NK-92 (cell line): ENCODE results near the gene HBA1.
"Not testable (repeated sequence)": the region's sequence is repeated elsewhere in the genome, so short reads cannot be mapped to it uniquely, and the experiment has no call there.

Source experiments
- DNase-seq: peaks from one replicate; lab custom pipeline; 2025; ENCODE audit not compliant: unreplicated experiment; lab: John Stamatoyannopoulos, UW

Gene HBA1

DNA sequence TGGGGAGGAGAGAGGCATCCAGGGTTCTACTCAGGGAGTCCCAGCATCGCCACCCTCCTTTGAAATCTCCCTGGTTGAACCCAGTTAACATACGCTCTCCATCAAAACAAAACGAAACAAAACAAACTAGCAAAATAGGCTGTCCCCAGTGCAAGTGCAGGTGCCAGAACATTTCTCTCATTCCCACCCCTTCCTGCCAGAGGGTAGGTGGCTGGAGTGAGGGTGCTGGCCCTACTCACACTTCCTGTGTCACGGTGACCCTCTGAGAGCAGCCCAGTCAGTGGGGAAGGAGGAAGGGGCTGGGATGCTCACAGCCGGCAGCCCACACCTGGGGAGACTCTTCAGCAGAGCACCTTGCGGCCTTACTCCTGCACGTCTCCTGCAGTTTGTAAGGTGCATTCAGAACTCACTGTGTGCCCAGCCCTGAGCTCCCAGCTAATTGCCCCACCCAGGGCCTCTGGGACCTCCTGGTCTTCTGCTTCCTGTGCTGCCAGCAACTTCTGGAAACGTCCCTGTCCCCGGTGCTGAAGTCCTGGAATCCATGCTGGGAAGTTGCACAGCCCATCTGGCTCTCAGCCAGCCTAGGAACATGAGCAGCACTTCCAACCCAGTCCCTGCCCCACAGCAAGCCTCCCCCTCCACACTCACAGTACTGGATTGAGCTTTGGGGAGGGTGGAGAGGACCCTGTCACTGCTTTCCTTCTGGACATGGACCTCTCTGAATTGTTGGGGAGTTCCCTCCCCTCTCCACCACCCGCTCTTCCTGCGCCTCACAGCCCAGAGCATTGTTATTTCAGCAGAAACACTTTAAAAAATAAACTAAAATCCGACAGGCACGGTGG, 2.3 kb upstream of the HBA1 start:
- not testable (repeated sequence) for DNase-seq

GRCh38 chr16:175011-175949, 1.2 kb upstream of the HBA1 start:
- no peak for DNase-seq

DNA sequence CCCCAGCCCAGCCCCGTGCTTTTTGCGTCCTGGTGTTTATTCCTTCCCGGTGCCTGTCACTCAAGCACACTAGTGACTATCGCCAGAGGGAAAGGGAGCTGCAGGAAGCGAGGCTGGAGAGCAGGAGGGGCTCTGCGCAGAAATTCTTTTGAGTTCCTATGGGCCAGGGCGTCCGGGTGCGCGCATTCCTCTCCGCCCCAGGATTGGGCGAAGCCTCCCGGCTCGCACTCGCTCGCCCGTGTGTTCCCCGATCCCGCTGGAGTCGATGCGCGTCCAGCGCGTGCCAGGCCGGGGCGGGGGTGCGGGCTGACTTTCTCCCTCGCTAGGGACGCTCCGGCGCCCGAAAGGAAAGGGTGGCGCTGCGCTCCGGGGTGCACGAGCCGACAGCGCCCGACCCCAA, 474 bp upstream of the HBA1 start:
- DNase-seq, result not testable (repeated sequence)

DNA sequence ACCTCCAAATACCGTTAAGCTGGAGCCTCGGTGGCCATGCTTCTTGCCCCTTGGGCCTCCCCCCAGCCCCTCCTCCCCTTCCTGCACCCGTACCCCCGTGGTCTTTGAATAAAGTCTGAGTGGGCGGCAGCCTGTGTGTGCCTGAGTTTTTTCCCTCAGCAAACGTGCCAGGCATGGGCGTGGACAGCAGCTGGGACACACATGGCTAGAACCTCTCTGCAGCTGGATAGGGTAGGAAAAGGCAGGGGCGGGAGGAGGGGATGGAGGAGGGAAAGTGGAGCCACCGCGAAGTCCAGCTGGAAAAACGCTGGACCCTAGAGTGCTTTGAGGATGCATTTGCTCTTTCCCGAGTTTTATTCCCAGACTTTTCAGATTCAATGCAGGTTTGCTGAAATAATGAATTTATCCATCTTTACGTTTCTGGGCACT, 928 bp downstream of the HBA1 start:
- no peak for DNase-seq

- DNase-seq, result no peak
Observed at GRCh38 chr16:177981-178667, 1.6 kb downstream of the HBA1 start.

DNA sequence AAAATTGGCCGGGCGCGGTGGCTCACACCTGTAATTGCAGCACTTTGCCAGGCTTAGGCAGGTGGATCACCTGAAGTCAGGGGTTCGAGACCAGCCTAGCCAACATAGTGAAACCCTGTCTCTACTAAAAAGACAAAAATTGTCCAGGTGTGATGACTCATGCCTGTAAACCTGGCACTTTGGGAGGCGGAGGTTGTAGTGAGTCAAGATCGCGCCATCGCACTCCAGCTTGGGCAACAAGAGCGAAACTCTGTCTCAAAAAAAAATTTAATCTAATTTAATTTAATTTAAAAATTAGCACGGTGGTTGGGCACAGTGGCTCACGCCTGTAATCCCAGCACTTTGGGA, 2.2 kb downstream of the HBA1 start:
- DNase-seq, result no peak

DNA sequence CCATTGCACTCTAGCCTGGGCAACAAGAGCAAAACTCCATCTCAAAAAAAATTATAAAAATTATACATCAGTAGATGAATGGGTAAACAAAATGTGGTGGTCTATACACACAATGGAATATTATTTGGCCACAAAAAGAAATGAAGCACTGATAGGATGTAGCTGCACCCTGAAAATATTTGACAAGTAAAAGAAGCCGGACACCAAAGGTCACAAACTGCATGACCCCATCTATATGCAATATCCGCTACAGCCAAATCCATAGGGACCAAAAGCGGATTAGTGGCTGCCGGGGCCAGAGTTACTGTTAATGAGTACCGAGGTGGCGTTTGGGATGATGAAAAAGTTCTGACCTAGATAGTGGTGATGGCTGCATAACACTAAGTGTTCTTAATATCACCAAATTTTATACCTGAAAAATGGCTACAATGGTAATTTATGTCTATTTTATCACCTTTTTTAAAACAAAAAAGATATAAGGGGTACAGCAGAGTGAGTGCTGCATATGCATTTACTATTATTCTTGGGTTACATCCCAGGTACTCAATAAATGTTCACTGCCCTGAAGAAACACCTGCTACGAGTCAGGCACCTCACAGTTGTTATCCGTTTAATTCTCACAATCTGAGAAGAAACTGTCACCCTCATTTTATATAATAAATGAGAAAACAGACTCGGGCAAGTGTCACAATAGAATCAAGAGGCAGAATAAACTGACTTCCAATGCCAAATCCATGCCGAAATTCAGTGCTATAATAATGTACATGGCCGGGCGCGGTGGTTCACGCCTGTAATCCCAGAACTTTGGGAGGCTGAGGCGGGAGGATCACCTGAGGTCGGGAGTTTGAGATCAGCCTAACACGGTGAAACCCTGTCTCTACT, 3.0 kb downstream of the HBA1 start:
- DNase-seq, result no peak

DNA sequence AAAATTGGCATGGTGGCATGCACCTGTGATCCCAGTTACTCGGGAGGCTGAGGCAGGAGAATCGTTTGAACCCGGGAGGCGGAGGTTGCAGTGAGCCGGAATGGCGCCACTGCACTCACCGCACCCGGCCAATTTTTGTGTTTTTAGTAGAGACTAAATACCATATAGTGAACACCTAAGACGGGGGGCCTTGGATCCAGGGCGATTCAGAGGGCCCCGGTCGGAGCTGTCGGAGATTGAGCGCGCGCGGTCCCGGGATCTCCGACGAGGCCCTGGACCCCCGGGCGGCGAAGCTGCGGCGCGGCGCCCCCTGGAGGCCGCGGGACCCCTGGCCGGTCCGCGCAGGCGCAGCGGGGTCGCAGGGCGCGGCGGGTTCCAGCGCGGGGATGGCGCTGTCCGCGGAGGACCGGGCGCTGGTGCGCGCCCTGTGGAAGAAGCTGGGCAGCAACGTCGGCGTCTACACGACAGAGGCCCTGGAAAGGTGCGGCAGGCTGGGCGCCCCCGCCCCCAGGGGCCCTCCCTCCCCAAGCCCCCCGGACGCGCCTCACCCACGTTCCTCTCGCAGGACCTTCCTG, 3.7 kb downstream of the HBA1 start, which contains the start of gene HBQ1:
Gene HBQ1 (plus strand): TSS at position 359 of the 575 bp plus-strand sequence. CDS start 28 bp downstream, at position 387.
- DNase-seq, result no peak

GRCh38 chr16:180681-181564, 4.4 kb downstream of the HBA1 start:
- no peak for DNase-seq

DNA sequence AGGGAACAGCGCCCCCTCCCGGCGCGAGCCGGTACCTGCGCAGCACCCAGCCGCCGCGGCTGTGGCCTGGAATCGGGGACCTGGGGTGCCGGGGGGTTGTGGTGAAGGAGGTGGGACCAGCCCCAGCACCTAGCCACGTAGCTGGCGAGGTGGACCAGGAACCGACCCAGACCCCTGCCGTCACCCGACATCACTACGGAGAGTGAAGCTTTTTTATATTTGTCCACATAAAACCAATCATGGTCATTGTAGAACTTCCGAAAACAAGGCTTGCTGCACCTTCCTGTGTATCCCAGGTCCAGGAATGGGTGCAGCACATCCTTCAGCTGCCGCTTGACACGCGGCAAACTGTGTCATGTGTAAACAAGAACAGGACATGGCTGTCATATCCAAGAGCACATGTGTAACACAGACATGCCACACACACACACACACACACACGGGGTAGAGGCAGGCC, 5.1 kb downstream of the HBA1 start:
- DNase-seq, result peak; percentile 17

GRCh38 chr16:183005-183404, 6.5 kb downstream of the HBA1 start:
- DNase-seq, result no peak

DNA sequence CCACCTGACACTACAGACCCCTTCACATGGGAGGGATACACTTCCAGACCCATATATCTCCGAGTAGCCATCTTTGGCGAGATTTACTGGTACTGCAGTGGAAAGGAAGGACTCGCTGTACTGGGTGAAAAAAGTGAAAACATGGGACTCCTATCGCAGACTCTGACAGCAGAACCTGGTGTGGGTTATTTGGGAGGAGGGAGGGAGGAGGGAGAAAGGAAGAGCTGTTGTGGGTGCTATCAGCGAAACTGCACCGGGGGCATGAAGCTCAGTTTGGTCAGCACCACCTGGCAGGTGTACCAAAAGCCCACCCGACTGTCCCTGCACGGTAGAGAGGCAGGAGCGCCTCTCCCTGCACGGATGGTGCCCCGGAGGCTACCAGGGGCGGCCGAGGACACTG, 8.7 kb downstream of the HBA1 start:
- no peak for DNase-seq

- no peak for DNase-seq
Observed at GRCh38 chr16:185691-186090, 9.2 kb downstream of the HBA1 start.

- DNase-seq, result no peak
Observed at GRCh38 chr16:187330-187729, 10.8 kb downstream of the HBA1 start.

- DNase-seq, result no peak
Observed at GRCh38 chr16:188674-189073, 12.2 kb downstream of the HBA1 start.

DNA sequence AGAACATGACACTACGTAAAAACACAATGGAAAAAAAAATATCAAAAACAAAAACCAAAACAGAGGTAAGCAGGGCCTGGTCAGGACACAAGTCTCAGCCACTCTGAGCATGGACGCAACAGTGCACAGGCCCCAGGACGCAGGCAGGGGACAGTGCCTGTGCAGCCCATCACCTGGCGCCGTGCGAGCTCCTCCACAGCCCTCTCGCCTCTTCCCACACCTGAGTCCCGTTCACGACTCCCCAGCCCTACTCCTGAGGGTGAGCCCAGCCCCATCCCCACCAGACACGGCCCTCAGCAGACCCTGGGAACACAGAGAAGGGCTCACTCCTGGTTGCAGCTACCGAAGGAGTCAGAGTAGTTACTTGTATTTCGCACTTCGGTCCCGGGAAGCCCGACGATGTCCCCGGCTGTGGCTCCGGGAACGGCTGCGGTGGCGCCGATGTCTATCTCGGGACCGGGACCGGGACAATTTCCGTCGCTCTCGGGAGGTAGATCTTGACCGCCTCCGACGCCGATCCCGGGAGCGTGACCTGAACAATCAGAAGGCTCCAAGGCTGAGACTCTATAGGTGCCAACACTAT, 13.2 kb downstream of the HBA1 start:
- no peak for DNase-seq

DNA sequence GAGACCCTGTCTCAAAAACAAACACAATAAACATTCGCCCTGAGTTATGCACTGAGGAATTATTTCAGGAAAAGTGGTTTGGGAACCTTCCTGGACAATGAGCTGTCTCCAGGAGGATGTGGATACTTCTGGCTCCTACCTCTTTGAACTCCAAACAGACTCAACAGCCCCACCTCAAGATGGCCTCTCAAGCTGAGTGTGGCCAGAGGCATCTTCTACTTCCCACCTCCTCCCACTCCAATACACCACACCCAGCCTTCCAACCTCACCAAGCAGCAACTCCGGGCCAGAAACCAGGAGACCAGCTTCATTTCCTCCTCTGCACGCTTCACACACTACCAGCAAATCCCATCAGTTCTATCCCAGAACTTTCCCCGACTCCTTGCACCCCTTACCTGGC, 15.4 kb downstream of the HBA1 start:
- no peak for DNase-seq

DNA sequence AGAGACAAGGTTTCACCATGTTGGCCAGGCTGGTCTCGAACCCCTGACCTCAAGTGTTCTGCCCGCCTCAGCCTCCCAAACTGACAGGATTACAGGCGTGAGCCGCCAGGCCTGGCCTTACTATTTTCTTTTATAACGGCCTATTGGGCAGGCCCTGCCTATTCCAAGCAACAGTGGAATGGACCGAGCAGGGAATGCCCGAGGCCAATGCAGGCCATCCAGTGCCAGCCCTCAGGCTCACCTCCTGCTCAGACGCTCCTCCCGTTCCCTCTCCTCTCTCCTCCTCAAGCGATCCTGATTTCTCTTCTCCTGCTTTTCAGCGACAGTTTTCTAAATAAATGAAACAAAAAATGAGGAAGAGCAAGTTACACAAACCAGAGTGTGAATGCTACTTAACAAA, 16.2 kb downstream of the HBA1 start:
- DNase-seq, result no peak

DNA sequence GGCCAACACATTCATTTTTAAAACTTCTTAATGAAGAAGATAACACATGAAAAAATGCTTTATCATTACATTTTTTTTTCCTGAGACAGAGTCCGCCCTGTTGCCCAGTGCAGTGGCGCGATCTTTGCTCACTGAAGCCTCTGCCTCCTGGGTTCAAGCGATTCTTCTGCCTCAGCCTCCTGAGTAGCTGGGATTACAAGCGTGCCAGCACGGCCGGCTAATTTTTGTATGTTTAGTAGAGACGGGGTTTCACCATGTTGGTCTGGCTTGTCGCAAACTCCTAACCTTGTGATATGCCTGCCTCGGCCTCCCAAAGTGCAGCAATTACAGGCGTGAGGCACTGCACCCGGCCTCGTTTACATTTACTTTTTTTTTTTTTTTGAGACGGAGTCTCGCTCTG, 17.0 kb downstream of the HBA1 start:
- no peak for DNase-seq
